Endometrium (tissue), 2 donors: Measurements from ENCODE around the gene ELMO2.

Source experiments
- FAIRE-seq: peaks from 2 replicates; lab custom pipeline; 2012; peaks lifted over from hg19 to GRCh38; lab: Jason Lieb, UNC
- donor health status: control.
- donor health status: control.

Gene ELMO2

GRCh38 chr20:46406200-46406985 lies at the start of gene ELMO2:
Gene ELMO2, minus strand, starts transcription at chr20:46406615. Its CDS starts 12,133 bp downstream, at chr20:46394482.
- peak; percentile 8 for FAIRE-seq

- FAIRE-seq: no peak
Observed at GRCh38 chr20:46455729-46456128, 49.3 kb upstream of the ELMO2 start.

- no peak for FAIRE-seq
Observed at GRCh38 chr20:46446851-46447250, 40.4 kb upstream of the ELMO2 start.

- no peak for FAIRE-seq
Observed at GRCh38 chr20:46439837-46440236, 33.4 kb upstream of the ELMO2 start.

- no peak for FAIRE-seq
Observed at GRCh38 chr20:46438156-46438750, 31.8 kb upstream of the ELMO2 start.

- no peak for FAIRE-seq
Observed at GRCh38 chr20:46435146-46435545, 28.7 kb upstream of the ELMO2 start.

- FAIRE-seq: no peak
Observed at GRCh38 chr20:46434597-46434996, 28.2 kb upstream of the ELMO2 start.

GRCh38 chr20:46433051-46433450 lies 26.6 kb upstream of the ELMO2 start:
- FAIRE-seq: no peak

- FAIRE-seq: no peak
Observed at GRCh38 chr20:46430921-46431712, 24.7 kb upstream of the ELMO2 start.

GRCh38 chr20:46427384-46427783 lies 21.0 kb upstream of the ELMO2 start:
- FAIRE-seq: no peak

GRCh38 chr20:46423882-46424482 lies 17.6 kb upstream of the ELMO2 start:
- no peak for FAIRE-seq

- FAIRE-seq: no peak
Observed at GRCh38 chr20:46423342-46423741, 16.9 kb upstream of the ELMO2 start.

GRCh38 chr20:46420878-46421277 lies 14.5 kb upstream of the ELMO2 start:
- FAIRE-seq: no peak

GRCh38 chr20:46419882-46420281 lies 13.5 kb upstream of the ELMO2 start:
- no peak for FAIRE-seq

GRCh38 chr20:46416839-46417238 lies 10.4 kb upstream of the ELMO2 start:
- FAIRE-seq: no peak

- FAIRE-seq: no peak
Observed at GRCh38 chr20:46416421-46416820, 10.0 kb upstream of the ELMO2 start.

- no peak for FAIRE-seq
Observed at GRCh38 chr20:46415773-46416172, 9.4 kb upstream of the ELMO2 start.

GRCh38 chr20:46414608-46415007 lies 8.2 kb upstream of the ELMO2 start:
- FAIRE-seq: no peak

- no peak for FAIRE-seq
Observed at GRCh38 chr20:46411637-46412036, 5.2 kb upstream of the ELMO2 start.

GRCh38 chr20:46408281-46408731 lies 1.9 kb upstream of the ELMO2 start:
- no peak for FAIRE-seq

- no peak for FAIRE-seq
Observed at GRCh38 chr20:46407671-46407996, 1.2 kb upstream of the ELMO2 start.

- no peak for FAIRE-seq
Observed at GRCh38 chr20:46406986-46407670, 713 bp upstream of the ELMO2 start.
